Mesenchymal stem cell (in vitro differentiated cells and primary cell): Measurements from ENCODE around the gene PRR7.

Source experiments
- DNase-seq: peaks from one replicate; pipeline ENCODE4 v3.0.0-alpha.2; 2013
- H2AFZ ChIP-seq: one replicate; pipeline ENCODE4 v1.6.1; 2013; ENCODE audit warnings: low read depth, mild to moderate bottlenecking, control low read depth, inconsistent platforms, low read length, moderate library complexity
- H2AK5ac ChIP-seq: 2 replicates; pipeline ENCODE4 v1.6.1; 2013; ENCODE audit warnings: low read length, moderate library complexity, mild to moderate bottlenecking, inconsistent platforms; ENCODE audit not compliant: severe bottlenecking
- H2BK120ac ChIP-seq: one replicate; pipeline ENCODE4 v1.6.1; 2013; ENCODE audit warnings: low read depth, mild to moderate bottlenecking, inconsistent platforms, low read length, moderate library complexity
- H2BK12ac ChIP-seq, 2 experiments: one replicate each; pipeline ENCODE4 v1.6.1; 2013; ENCODE audit warnings: inconsistent platforms in 2 of 2, low read length in 2 of 2, mild to moderate bottlenecking in 2 of 2, moderate library complexity in 2 of 2, control low read depth in 1 of 2
- H2BK15ac ChIP-seq: one replicate; pipeline ENCODE4 v1.6.1; 2013; ENCODE audit warnings: mild to moderate bottlenecking, low read depth, inconsistent platforms; ENCODE audit not compliant: poor library complexity, severe bottlenecking
- H2BK5ac ChIP-seq: 2 replicates; pipeline ENCODE4 v1.6.1; 2013; ENCODE audit warnings: low read depth, mild to moderate bottlenecking, low read length, control low read depth, inconsistent platforms; ENCODE audit not compliant: poor library complexity, severe bottlenecking
- H3K14ac ChIP-seq, 2 experiments: one replicate each; pipeline ENCODE4 v1.6.1; 2013; ENCODE audit warnings: inconsistent platforms in 2 of 2, low read length in 2 of 2, control low read depth in 1 of 2, mild to moderate bottlenecking in 1 of 2, moderate library complexity in 1 of 2
- H3K18ac ChIP-seq, 2 experiments: one replicate each; pipeline ENCODE4 v1.6.1; 2013; ENCODE audit warnings: inconsistent platforms in 2 of 2, low read length in 2 of 2, control low read depth in 1 of 2, low read depth in 1 of 2, mild to moderate bottlenecking in 1 of 2
- H3K23ac ChIP-seq, 2 experiments: one replicate each; pipeline ENCODE4 v1.6.1; 2013; ENCODE audit warnings: inconsistent platforms in 2 of 2, low read length in 2 of 2, mild to moderate bottlenecking in 2 of 2, moderate library complexity in 2 of 2, control low read depth in 1 of 2
- H3K27ac ChIP-seq: 2 replicates; pipeline ENCODE4 v1.5.1; 2013; ENCODE audit warnings: mild to moderate bottlenecking, moderate library complexity, low read length, control low read depth, inconsistent platforms; ENCODE audit not compliant: poor library complexity, severe bottlenecking
- H3K27me3 ChIP-seq, 2 experiments: 2 replicates each; pipeline versions ENCODE4 v1.6.1 to v1.7.0; 2013; ENCODE audit warnings: low read length in 2 of 2, mild to moderate bottlenecking in 2 of 2, moderate library complexity in 2 of 2, control low read depth in 1 of 2, inconsistent platforms in 1 of 2; ENCODE audit not compliant: control insufficient read depth in 1 of 2, insufficient read depth in 1 of 2
- H3K36me3 ChIP-seq, 2 experiments: 2 replicates each; pipeline versions ENCODE4 v1.6.1 to v1.7.0; 2013; ENCODE audit warnings: low read length in 2 of 2, control low read depth in 1 of 2, inconsistent platforms in 1 of 2, low read depth in 1 of 2, mild to moderate bottlenecking in 1 of 2; ENCODE audit not compliant: insufficient read depth in 2 of 2, control insufficient read depth in 1 of 2
- H3K4ac ChIP-seq, 2 experiments: one replicate each; pipeline ENCODE4 v1.6.1; 2013; ENCODE audit warnings: inconsistent platforms in 2 of 2, low read length in 2 of 2, mild to moderate bottlenecking in 2 of 2, moderate library complexity in 2 of 2, control low read depth in 1 of 2, low read depth in 1 of 2
- H3K4me1 ChIP-seq: 2 replicates; pipeline ENCODE4 v1.6.1; 2013; ENCODE audit warnings: low read depth, low read length, control low read depth; ENCODE audit not compliant: control insufficient read depth, insufficient read depth
- H3K4me2 ChIP-seq: 2 replicates; pipeline ENCODE4 v1.6.1; 2013; ENCODE audit warnings: low read length, mild to moderate bottlenecking, inconsistent platforms; ENCODE audit not compliant: poor library complexity, severe bottlenecking
- H3K4me3 ChIP-seq, 2 experiments: 2 replicates each; pipeline versions ENCODE4 v1.5.1 to v1.7.0; 2013; ENCODE audit warnings: low read length in 2 of 2, mild to moderate bottlenecking in 2 of 2, control low read depth in 1 of 2, low read depth in 1 of 2; ENCODE audit not compliant: insufficient read depth in 1 of 2
- H3K79me1 ChIP-seq: replicated peaks from 2 replicates; pipeline ENCODE4 v1.6.1; 2013; ENCODE audit warnings: mild to moderate bottlenecking, control low read depth, low read length, inconsistent platforms; ENCODE audit not compliant: poor library complexity, severe bottlenecking
- H3K9ac ChIP-seq: 2 replicates; pipeline ENCODE4 v1.7.0; 2013; ENCODE audit warnings: mild to moderate bottlenecking, low read length, moderate library complexity
- H3K9me3 ChIP-seq: 2 replicates; pipeline ENCODE4 v1.7.0; 2013; ENCODE audit warnings: mild to moderate bottlenecking, low read length; ENCODE audit not compliant: control insufficient read depth
- H4K8ac ChIP-seq: one replicate; pipeline ENCODE4 v1.6.1; 2013; ENCODE audit warnings: inconsistent platforms, mild to moderate bottlenecking, low read length, moderate library complexity
- H4K91ac ChIP-seq: one replicate; pipeline ENCODE4 v1.6.1; 2013; ENCODE audit warnings: mild to moderate bottlenecking, low read length, inconsistent platforms
- WGBS: methylation state at CpG from one replicate; pipeline ENCODE4 v1.1.7; 2013; ENCODE audit warnings: mixed read lengths; 5-methylcytosine and 5-hydroxymethylcytosine counted together

PRR7 gene

DNA sequence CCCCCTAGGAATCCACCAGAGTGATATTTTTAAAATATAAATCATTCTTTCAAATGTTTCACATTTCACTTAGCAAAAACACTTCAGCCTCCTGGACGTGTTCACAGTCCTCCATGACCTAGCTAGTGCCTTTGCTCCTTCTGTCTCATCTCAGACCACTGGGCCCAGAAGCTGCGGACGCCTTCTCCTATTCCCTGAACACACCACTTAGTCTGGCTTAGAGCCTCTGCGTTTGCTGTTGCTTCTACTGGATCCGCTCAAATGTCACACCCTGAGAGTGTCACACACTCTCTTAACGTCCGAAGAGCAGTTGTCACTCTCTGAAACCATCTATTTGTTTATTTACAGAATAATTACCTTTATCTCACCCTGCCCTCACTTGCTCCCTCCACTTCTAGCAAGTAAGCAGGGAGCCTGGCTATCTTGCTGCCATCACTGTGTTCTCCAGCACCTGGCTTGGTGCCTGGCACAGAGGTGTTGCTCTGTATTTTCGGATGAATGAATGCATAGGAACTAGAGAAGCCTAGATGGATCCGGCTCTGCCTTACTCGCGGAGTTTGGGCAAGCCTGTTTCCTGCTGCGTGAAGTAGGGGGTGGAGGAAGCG lies 21.3 kb upstream of the PRR7 start:
- peak overlapping the region; percentile 98 for H2BK15ac ChIP-seq
- no peak for DNase-seq
- H2BK12ac ChIP-seq: peak overlapping the region in 1 of 2 experiments; percentile 93
- peaks cover 25% of the 10 kb centered on the region for H3K79me1 ChIP-seq
- no peak overlapping the region for H3K14ac ChIP-seq
- H3K4me1 ChIP-seq: peaks cover 25% of the 10 kb centered on the region
- H2AK5ac ChIP-seq: peak overlapping the region; percentile 58
- H3K23ac ChIP-seq: no peak overlapping the region
- peak overlapping the region; percentile 79 for H4K91ac ChIP-seq
- H3K18ac ChIP-seq: peak overlapping the region; percentile 76 to 94
- peak overlapping the region; percentile 40 for H2BK5ac ChIP-seq
- no peak overlapping the region for H2AFZ ChIP-seq
- peaks cover 0 to 7% of the 10 kb centered on the region in 2 experiments for H3K36me3 ChIP-seq
- peak overlapping the region; percentile 71 for H2BK120ac ChIP-seq
- H4K8ac ChIP-seq: peak overlapping the region; percentile 95
- H3K4ac ChIP-seq: peak overlapping the region in 1 of 2 experiments; percentile 68
- H3K4me2 ChIP-seq: peak overlapping the region; percentile 76
- no peaks in the 10 kb centered on the region for H3K9me3 ChIP-seq
- no peaks in the 10 kb centered on the region for H3K27me3 ChIP-seq
- peak overlapping the region; percentile 91 for H3K9ac ChIP-seq
- H3K27ac ChIP-seq: peak overlapping the region; percentile 95
- 45% methylated on average over 13 of the region's 13 CpGs for WGBS
- H3K4me3 ChIP-seq: peak overlapping the region; percentile 70 to 82

DNA sequence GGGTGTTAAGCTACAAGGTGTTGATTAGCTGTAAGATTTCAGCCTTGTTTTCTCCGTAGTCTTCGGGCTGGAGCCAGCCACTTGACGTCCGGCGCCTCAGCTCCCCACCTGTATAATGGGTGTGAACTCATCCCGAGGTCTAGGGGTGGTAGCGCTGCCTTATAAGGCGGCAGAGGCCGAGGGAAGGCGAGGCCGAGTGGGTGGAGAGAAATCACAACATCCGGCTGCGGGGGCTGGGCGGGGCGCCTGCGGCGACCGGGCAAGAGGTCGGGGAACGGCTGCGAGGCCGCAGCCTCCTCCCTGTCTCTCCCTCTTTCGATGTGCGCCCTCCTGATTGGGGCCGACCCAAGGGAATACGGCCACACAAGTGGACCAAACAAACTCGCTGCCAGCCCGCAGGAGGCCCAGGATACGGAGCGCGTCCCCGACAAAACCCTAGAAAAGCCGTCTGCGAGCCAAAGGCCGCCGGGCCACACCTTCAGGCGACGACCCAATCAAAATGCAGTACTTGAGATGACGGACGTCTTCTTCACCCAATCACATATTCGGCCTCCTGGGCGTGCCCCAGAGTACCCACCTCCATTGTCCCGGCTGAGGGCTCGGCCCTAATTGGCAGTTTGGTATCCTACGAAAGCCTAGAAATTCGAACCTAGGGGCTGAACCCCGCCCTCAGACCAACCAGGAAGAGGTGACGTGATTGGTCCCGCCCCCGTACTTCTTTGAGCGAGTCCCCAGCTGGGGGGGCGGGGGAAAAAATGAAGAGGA lies 20.6 kb upstream of the PRR7 start:
- peak overlapping the region; percentile 91 for H3K9ac ChIP-seq
- H3K79me1 ChIP-seq: peaks cover 30% of the 10 kb centered on the region
- H3K4me2 ChIP-seq: peak overlapping the region; percentile 76
- H3K27me3 ChIP-seq: no peaks in the 10 kb centered on the region
- peak overlapping the region in 1 of 2 experiments; percentile 35 for H3K14ac ChIP-seq
- WGBS: 1% methylated on average over 48 of the region's 52 CpGs
- H3K18ac ChIP-seq: peak overlapping the region; percentile 86 to 94
- H4K8ac ChIP-seq: peak overlapping the region; percentile 95
- peak overlapping the region; percentile 98 for H2BK15ac ChIP-seq
- H2AK5ac ChIP-seq: peak overlapping the region; percentile 58
- peak overlapping the region; percentile 86 for H4K91ac ChIP-seq
- H3K4ac ChIP-seq: peak overlapping the region; percentile 68 to 71
- peaks cover 23% of the 10 kb centered on the region for H3K4me1 ChIP-seq
- H2BK12ac ChIP-seq: no peak overlapping the region
- no peak overlapping the region for H3K23ac ChIP-seq
- peak overlapping the region; percentile 23 for H2AFZ ChIP-seq
- H3K9me3 ChIP-seq: no peaks in the 10 kb centered on the region
- DNase-seq: peak; percentile 100
- H3K4me3 ChIP-seq: peak overlapping the region; percentile 70 to 82
- peak overlapping the region; percentile 71 for H2BK120ac ChIP-seq
- peak overlapping the region; percentile 40 for H2BK5ac ChIP-seq
- peaks cover 5 to 13% of the 10 kb centered on the region in 2 experiments for H3K36me3 ChIP-seq
- H3K27ac ChIP-seq: peak overlapping the region; percentile 95

DNA sequence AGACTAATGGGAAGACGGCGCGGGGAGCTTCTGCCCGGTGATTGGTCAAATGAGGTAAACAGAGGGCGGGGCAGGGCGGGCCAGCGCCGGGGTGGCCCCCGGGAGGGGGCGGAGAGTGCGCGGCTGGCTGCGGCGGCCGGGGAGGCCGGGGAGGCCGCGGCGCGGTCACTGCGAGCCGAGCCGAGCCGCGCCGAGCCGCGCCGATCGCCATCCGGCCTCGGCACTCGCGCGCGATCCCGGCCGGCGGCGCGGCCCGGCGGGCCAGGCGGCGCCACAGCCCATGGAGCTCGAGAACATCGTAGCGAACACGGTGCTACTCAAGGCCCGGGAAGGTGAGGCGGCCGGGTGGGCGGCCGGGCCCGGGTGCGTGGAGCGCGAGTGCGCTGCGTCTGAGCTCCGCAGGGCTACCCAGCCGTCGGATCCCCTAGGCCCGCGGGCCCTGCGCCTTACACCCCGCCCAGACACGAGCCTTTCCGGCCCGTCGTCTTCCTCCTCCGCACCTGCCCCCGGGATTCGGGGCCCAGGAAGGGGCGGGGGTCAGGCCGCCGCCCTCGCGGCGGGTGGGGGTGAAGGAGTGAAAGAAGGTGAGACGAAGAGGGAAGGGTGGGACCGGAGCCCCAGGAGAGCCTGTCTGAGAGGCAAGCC lies 19.9 kb upstream of the PRR7 start, which contains the start of gene GRK6:
Gene GRK6, plus strand, starts transcription at position 111 of the 645 bp plus-strand sequence. Its CDS starts 170 bp downstream, at position 281.
- WGBS: under 1% methylated on average over 58 of the region's 82 CpGs
- peak within 1 kb of the TSS; percentile 66 to 93 for H2BK12ac ChIP-seq

More for the DNA sequence above, 19.9 kb upstream of the PRR7 start, which contains the start of gene GRK6:
- Histone ChIP-seq H2BK15ac (peak within 1 kb of the TSS; percentile 98), H3K18ac (peak within 1 kb of the TSS; percentile 94 to 97), H2AK5ac (peak within 1 kb of the TSS; percentile 65), H3K9ac (peak within 1 kb of the TSS; percentile 93), H3K27ac (peak within 1 kb of the TSS; percentile 95), H3K9me3 (no peaks in the 10 kb centered on the region), H2AFZ (peak within 1 kb of the TSS; percentile 67), H3K4me1 (peaks cover 23% of the 10 kb centered on the region), H3K4ac (peak within 1 kb of the TSS; percentile 71 to 77), H3K27me3 (no peaks in the 10 kb centered on the region), H3K79me1 (peaks cover 35% of the 10 kb centered on the region), H2BK5ac (peak within 1 kb of the TSS; percentile 40), H3K4me3 (peak within 1 kb of the TSS; percentile 79 to 90), H3K14ac (peak within 1 kb of the TSS in 1 of 2 experiments; percentile 53), H3K4me2 (peak within 1 kb of the TSS; percentile 88), H2BK120ac (peak within 1 kb of the TSS; percentile 71), H4K91ac (peak within 1 kb of the TSS; percentile 86), H4K8ac (peak within 1 kb of the TSS; percentile 95), H3K23ac (peak within 1 kb of the TSS; percentile 3 to 27), H3K36me3 (peaks cover 8 to 20% of the 10 kb centered on the region in 2 experiments)
- peak; percentile 48 for DNase-seq
